CD14-positive monocyte (primary cell): Measurements from ENCODE around the gene SFN. TPM values are rescaled to one million over a fixed set of nuclear protein-coding genes. Genes with fewer than 3 reads are reported as not detected.
"Not testable (repeated sequence)": the region's sequence is repeated elsewhere in the genome, so short reads cannot be mapped to it uniquely, and the experiment has no call there.

ENCODE experiments used
- DNase-seq, 3 donors: peaks; one replicate each; pipeline ENCODE4 v3.0.0-alpha.2; 2011 to 2022
- H2AFZ ChIP-seq: 2 replicates; pipeline ENCODE4 v1.6.0; 2012; ENCODE audit warnings: mild to moderate bottlenecking, low read depth, low read length, inconsistent platforms; ENCODE audit not compliant: insufficient read depth, poor library complexity, severe bottlenecking
- H3K27ac ChIP-seq, 2 donors: 1 replicate in 1 of 2; 2 replicates in 1 of 2; pipeline ENCODE4 v1.5.1; 2012 to 2013; ENCODE audit warnings: low read length in 2 of 2, control low read depth in 1 of 2, inconsistent platforms in 1 of 2, low read depth in 1 of 2, mild to moderate bottlenecking in 1 of 2
- H3K27me3 ChIP-seq, 2 donors: one replicate each; pipeline versions ENCODE4 v1.6.0 to v1.6.1; 2011 to 2013; ENCODE audit warnings: low read length in 2 of 2; ENCODE audit not compliant: control insufficient read depth in 2 of 2, insufficient read depth in 2 of 2
- H3K36me3 ChIP-seq, 2 donors: replicated peaks in 1 of 2; 1 replicate in 1 of 2; 2 replicates in 1 of 2; pipeline versions ENCODE4 v1.5.1 to v1.6.1; 2012 to 2013; ENCODE audit warnings: low read length in 2 of 2, control low read depth in 1 of 2, inconsistent platforms in 1 of 2, mild to moderate bottlenecking in 1 of 2; ENCODE audit not compliant: insufficient read depth in 2 of 2, control insufficient read depth in 1 of 2
- H3K4me1 ChIP-seq, 2 donors: 1 replicate in 1 of 2; 2 replicates in 1 of 2; pipeline versions ENCODE4 v1.5.1 to v1.6.1; 2012 to 2013; ENCODE audit warnings: low read length in 2 of 2, control low read depth in 1 of 2, inconsistent platforms in 1 of 2, mild to moderate bottlenecking in 1 of 2, moderate library complexity in 1 of 2; ENCODE audit not compliant: insufficient read depth in 2 of 2, control insufficient read depth in 1 of 2
- H3K4me2 ChIP-seq: replicated peaks from 2 replicates; pipeline ENCODE3; 2012; ENCODE audit warnings: low read length, moderate library complexity, mild to moderate bottlenecking; ENCODE audit not compliant: poor library complexity, severe bottlenecking; ENCODE audit errors: extremely low read depth
- H3K4me3 ChIP-seq, 3 experiments: fragments of 200-600 bp in 1 of 3; sonication (generic) in 1 of 3; replicated peaks in 1 of 3; 1 replicate in 2 of 3; 2 replicates in 1 of 3; pipeline ENCODE4 v1.5.1; 2011 to 2013; ENCODE audit warnings: low read length in 3 of 3, mild to moderate bottlenecking in 3 of 3, control low read depth in 2 of 3, low read depth in 2 of 3, inconsistent platforms in 1 of 3, moderate library complexity in 1 of 3
- H3K79me2 ChIP-seq: 2 replicates; pipeline ENCODE4 v1.6.0; 2012; ENCODE audit warnings: mild to moderate bottlenecking, control low read depth, inconsistent platforms, low read length, moderate library complexity; ENCODE audit not compliant: insufficient read depth
- H3K9ac ChIP-seq: 2 replicates; pipeline ENCODE4 v1.6.0; 2017; ENCODE audit warnings: low read length, mild to moderate bottlenecking; ENCODE audit not compliant: insufficient read depth, poor library complexity, severe bottlenecking
- H3K9me3 ChIP-seq, 2 donors: replicated peaks in 1 of 2; 1 replicate in 1 of 2; 2 replicates in 1 of 2; pipeline versions ENCODE4 v1.5.1 to v1.6.1; 2012 to 2013; ENCODE audit warnings: low read length in 2 of 2, control low read depth in 1 of 2; ENCODE audit not compliant: control insufficient read depth in 1 of 2, insufficient read depth in 1 of 2
- H4K20me1 ChIP-seq: 2 replicates; pipeline ENCODE4 v1.6.0; 2012; ENCODE audit warnings: mild to moderate bottlenecking, low read length, control low read depth, moderate library complexity; ENCODE audit not compliant: insufficient read depth
- H3K27ac Mint-ChIP-seq, 7 donors: one replicate each; pipeline ENCODE4 v1.8.0; 2020; ENCODE audit warnings: mild to moderate bottlenecking in 7 of 7, mixed read lengths in 7 of 7, moderate library complexity in 6 of 7, inconsistent platforms in 2 of 7
- H3K27me3 Mint-ChIP-seq, 3 donors: one replicate each; pipeline ENCODE4 v1.8.0; 2021 to 2022; ENCODE audit warnings: low read depth in 3 of 3, mild to moderate bottlenecking in 3 of 3, mixed read lengths in 3 of 3, moderate library complexity in 3 of 3, inconsistent platforms in 1 of 3
- H3K36me3 Mint-ChIP-seq, 2 donors: one replicate each; pipeline ENCODE4 v1.8.0; 2020; ENCODE audit warnings: mixed read lengths in 2 of 2, inconsistent platforms in 1 of 2, mild to moderate bottlenecking in 1 of 2
- H3K4me1 Mint-ChIP-seq: one replicate; pipeline ENCODE4 v1.8.0; 2020; ENCODE audit warnings: mild to moderate bottlenecking, mixed read lengths
- H3K4me3 Mint-ChIP-seq, 2 donors: one replicate each; pipeline ENCODE4 v1.8.0; 2020; ENCODE audit warnings: mild to moderate bottlenecking in 2 of 2, mixed read lengths in 2 of 2, moderate library complexity in 1 of 2
- H3K9me3 Mint-ChIP-seq, 7 donors: one replicate each; pipeline ENCODE4 v1.8.0; 2020 to 2022; ENCODE audit warnings: mixed read lengths in 7 of 7, mild to moderate bottlenecking in 6 of 7, moderate library complexity in 6 of 7, inconsistent platforms in 2 of 7
- WGBS: methylation state at CpG from one replicate; pipeline ENCODE4 v1.1.5; 2013; ENCODE audit warnings: missing lambda C conversion rate; ENCODE audit not compliant: insufficient coverage; 5-methylcytosine and 5-hydroxymethylcytosine counted together
- intact Hi-C, 2 donors: fragments of 100-400 bp; cut with micrococcal nuclease; formaldehyde crosslinking; loops; one replicate each; pipeline versions ENCODE4 v1.15.0 to v1.15.1; 2023
- polyA plus RNA-seq, 3 donors: library from polyadenylated mRNA; depleted of rRNA in 1 of 3; unstranded in 2 of 3; stranded (reverse) in 1 of 3; fragments of 300-500 nt in 2 of 3; fragments of >200 nt in 1 of 3; fragmentation: Illumina TruSeq in 2 of 3; gene quantifications; 1 replicate in 2 of 3; 2 replicates in 1 of 3; pipeline ENCODE4 v1.2.3, GENCODE V29; 2012 to 2021
- TF ChIP-seq, protein P1 (sequence below): fragments of 200-600 bp; IDR thresholded peaks from one replicate; pipeline ENCODE4 v1.8.0; 2022; ENCODE audit warnings: antibody characterized with exemption, mild to moderate bottlenecking

The SFN gene
- polyA plus RNA-seq, 3 donors = 0.36 TPM; not detected in 2

DNA sequence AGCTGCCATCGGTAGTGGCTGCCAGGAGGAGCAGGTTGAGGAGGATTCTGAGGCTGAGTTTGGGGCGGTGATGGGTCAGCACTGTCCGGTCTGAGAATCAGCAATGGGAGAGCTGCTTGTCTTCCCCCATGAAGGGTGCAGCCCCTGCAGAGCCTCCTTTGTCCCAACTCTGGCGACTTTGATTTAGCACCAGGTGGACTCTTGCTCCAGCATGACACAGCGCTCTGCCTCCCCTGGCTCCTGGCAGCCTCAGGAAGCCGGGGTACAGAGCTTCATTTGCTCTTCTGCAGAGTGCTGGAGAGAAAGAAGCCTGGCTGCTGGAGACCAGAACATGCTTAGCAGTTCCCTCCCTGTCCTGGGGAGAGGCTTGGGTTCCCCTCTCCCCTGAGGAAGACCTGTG is 23.2 kb upstream of the SFN start:
- no peaks in the 10 kb centered on the region for H3K4me1 ChIP-seq
- H2AFZ ChIP-seq = no peak overlapping the region
- no peaks in the 10 kb centered on the region for H3K9me3 ChIP-seq
- peaks cover 51 to 81% of the 10 kb centered on the region in 2 donors for H3K36me3 ChIP-seq
- no peaks in the 10 kb centered on the region for H3K27me3 ChIP-seq
- no peak overlapping the region for H3K27ac ChIP-seq
- H3K79me2 ChIP-seq = no peaks in the 10 kb centered on the region
- DNase-seq = no peak
- peaks cover 5% of the 10 kb centered on the region for H3K4me1 Mint-ChIP-seq
- WGBS = 74% methylated on average over 6 of the region's 6 CpGs
- H4K20me1 ChIP-seq = peaks cover 30% of the 10 kb centered on the region
- H3K4me3 ChIP-seq = no peak overlapping the region
- no peak overlapping the region for H3K4me3 Mint-ChIP-seq
- H3K9me3 Mint-ChIP-seq = peaks cover 0 to 2% (median 0%) of the 10 kb centered on the region in 7 donors
- peak overlapping the region in 1 of 7 donors; percentile 25 for H3K27ac Mint-ChIP-seq
- peaks cover 52 to 79% of the 10 kb centered on the region in 2 donors for H3K36me3 Mint-ChIP-seq
- intact Hi-C loops = no loop called here
- H3K27me3 Mint-ChIP-seq = peaks cover 0 to 5% (median 2%) of the 10 kb centered on the region in 3 donors
- TF ChIP-seq, protein P1, sequence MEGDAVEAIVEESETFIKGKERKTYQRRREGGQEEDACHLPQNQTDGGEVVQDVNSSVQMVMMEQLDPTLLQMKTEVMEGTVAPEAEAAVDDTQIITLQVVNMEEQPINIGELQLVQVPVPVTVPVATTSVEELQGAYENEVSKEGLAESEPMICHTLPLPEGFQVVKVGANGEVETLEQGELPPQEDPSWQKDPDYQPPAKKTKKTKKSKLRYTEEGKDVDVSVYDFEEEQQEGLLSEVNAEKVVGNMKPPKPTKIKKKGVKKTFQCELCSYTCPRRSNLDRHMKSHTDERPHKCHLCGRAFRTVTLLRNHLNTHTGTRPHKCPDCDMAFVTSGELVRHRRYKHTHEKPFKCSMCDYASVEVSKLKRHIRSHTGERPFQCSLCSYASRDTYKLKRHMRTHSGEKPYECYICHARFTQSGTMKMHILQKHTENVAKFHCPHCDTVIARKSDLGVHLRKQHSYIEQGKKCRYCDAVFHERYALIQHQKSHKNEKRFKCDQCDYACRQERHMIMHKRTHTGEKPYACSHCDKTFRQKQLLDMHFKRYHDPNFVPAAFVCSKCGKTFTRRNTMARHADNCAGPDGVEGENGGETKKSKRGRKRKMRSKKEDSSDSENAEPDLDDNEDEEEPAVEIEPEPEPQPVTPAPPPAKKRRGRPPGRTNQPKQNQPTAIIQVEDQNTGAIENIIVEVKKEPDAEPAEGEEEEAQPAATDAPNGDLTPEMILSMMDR = no peak
- no peak overlapping the region for H3K4me2 ChIP-seq
- no peak overlapping the region for H3K9ac ChIP-seq

DNA sequence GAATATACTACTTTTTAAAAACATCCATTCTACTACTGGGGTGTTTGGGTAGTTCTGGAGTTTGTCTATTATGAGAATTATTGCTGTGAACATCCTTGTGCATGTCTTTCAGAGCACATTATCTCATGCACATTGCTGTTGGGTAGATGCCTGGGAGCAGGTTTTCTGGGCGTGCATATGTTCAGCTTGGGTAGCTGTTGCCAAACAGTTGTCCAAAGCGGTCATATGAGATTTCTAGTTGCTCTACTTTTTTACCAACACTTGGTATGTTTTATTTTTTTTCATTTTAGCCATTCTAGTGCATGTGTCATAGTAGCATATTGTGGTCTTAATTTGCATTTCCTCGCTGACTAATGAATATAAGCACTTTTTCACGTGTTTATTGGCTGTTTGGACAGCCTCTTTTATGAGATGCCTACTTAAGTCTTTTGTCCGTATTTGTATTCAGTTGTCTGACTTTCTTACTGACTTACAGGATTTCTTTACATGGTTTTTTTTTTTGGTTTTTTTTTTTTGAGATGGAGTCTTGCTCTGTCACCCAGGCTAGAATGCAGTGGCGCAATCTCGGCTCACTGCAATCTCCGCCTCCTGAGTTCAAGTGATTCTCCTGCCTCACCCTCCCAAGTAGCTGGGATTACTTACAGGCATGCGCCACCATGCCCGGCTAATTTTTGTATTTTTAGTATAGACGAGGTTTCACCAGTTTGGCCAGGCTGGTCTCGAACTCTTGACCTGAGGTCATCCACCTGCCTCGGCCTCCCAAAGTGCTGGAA is 18.3 kb upstream of the SFN start:
- peaks cover 14% of the 10 kb centered on the region for H4K20me1 ChIP-seq
- H3K4me2 ChIP-seq = no peak overlapping the region
- TF ChIP-seq, protein P1 = no peak
- no peaks in the 10 kb centered on the region for H3K27me3 ChIP-seq
- H3K27ac ChIP-seq = no peak overlapping the region
- Mint-ChIP-seq H3K9me3 (no peaks in the 10 kb centered on the region), H3K4me1 (peaks cover 5% of the 10 kb centered on the region), H3K4me3 (no peak overlapping the region), H3K27me3 (peaks cover 0 to 2% (median 2%) of the 10 kb centered on the region in 3 donors), H3K36me3 (peaks cover 52 to 77% of the 10 kb centered on the region in 2 donors), H3K27ac (peak overlapping the region in 3 of 7 donors; percentile 25 to 77 (median 42))
- intact Hi-C loops = no loop called here
- H2AFZ ChIP-seq = no peak overlapping the region
- no peaks in the 10 kb centered on the region for H3K79me2 ChIP-seq
- H3K4me1 ChIP-seq = no peaks in the 10 kb centered on the region
- DNase-seq = no peak
- no peaks in the 10 kb centered on the region for H3K9me3 ChIP-seq
- no peak overlapping the region for H3K4me3 ChIP-seq
- WGBS = 60% methylated on average over 2 of the region's 13 CpGs
- peaks cover 47 to 79% of the 10 kb centered on the region in 2 donors for H3K36me3 ChIP-seq
- no peak overlapping the region for H3K9ac ChIP-seq

DNA sequence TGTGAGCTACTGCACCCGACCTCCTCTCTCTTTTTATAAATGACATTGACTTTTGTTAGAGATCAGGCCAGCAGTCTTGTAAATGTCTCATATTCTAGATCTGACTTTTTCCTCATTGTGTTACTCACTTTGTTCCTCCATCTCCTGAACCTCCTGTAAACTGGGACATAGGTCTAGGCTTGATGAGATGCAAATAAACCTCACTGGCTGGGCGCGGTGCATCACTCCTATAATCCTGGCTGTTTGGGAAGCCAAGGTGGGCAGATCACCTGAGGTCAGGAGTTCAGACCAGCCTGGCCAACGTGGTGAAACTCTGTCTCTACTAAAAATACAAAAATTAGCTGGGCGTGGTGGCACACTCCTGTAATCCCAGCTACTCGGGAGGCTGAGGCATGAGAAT is 15.1 kb upstream of the SFN start:
- peaks cover 60 to 81% of the 10 kb centered on the region in 2 donors for H3K36me3 ChIP-seq
- H3K9ac ChIP-seq, H3K4me3 Mint-ChIP-seq, DNase-seq, H4K20me1 ChIP-seq, H3K9me3 ChIP-seq, H3K79me2 ChIP-seq, H2AFZ ChIP-seq, H3K9me3 Mint-ChIP-seq, H3K4me1 ChIP-seq, H3K4me3 ChIP-seq, H3K27me3 ChIP-seq, H3K4me1 Mint-ChIP-seq, intact Hi-C loops, H3K4me2 ChIP-seq, H3K27me3 Mint-ChIP-seq, H3K27ac ChIP-seq: not testable (repeated sequence)
- WGBS = 98% methylated on average over 5 of the region's 6 CpGs
- peak overlapping the region in 1 of 7 donors; percentile 72 for H3K27ac Mint-ChIP-seq
- H3K36me3 Mint-ChIP-seq = peaks cover 69 to 86% of the 10 kb centered on the region in 2 donors
